Measurements from ENCODE around the gene FUT7. TPM values are rescaled to one million over a fixed set of nuclear protein-coding genes. Genes with fewer than 3 reads are reported as not detected.

Gene FUT7
- total and polyA plus RNA-seq, 2 of the 13 experiments (the other 11 are each of a cell fraction or from before 2014, with no cell fraction given): 0.05 TPM; not detected in 1

DNA sequence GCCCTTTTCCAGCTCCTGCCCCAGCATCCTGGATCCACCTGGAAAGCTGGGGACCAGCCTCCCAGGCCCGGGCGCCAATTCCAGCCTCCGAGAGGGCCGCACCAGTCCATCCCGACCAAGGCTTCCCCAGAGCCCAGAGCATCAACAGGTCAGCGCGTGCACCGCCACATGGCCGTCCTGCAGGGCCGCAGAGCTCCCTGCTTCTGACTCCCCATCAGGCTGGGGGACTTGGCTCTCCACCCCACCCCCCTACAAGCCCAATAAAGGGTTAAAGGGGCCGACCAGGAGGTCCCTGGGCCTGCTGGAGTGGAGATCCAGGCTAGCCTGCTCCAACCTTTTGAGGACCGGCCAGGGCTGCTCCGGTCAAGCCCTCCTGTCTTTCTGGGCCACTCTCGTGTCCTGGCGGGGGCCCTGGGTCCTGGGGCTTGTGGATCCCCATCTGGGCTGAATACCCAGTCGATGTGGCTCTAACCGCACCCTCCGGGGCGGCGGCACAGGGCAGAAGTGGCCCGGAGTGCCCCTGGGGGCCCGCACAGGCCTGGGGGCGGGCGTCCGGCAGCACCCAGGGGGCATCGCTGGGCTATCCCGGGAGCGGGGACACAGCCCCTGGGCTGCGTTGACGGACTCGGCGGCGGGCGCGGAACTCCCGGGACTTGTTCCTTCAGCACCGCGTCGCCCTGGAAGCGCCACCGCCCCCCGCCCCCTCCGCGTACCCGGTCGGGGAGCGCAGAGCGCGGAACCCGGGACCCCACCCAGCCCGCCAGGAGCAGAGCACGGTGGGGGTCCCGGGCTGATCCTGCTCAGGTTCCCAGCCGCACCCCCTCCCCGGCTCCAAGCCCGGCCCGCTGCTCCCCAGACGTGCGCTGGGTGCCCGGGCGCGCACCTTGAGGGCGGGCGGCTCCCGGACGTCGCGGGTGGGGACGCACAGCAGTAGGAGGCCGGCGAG, 21.4 kb upstream of the FUT7 start (continued):
- TF ChIP-seq, protein P1, sequence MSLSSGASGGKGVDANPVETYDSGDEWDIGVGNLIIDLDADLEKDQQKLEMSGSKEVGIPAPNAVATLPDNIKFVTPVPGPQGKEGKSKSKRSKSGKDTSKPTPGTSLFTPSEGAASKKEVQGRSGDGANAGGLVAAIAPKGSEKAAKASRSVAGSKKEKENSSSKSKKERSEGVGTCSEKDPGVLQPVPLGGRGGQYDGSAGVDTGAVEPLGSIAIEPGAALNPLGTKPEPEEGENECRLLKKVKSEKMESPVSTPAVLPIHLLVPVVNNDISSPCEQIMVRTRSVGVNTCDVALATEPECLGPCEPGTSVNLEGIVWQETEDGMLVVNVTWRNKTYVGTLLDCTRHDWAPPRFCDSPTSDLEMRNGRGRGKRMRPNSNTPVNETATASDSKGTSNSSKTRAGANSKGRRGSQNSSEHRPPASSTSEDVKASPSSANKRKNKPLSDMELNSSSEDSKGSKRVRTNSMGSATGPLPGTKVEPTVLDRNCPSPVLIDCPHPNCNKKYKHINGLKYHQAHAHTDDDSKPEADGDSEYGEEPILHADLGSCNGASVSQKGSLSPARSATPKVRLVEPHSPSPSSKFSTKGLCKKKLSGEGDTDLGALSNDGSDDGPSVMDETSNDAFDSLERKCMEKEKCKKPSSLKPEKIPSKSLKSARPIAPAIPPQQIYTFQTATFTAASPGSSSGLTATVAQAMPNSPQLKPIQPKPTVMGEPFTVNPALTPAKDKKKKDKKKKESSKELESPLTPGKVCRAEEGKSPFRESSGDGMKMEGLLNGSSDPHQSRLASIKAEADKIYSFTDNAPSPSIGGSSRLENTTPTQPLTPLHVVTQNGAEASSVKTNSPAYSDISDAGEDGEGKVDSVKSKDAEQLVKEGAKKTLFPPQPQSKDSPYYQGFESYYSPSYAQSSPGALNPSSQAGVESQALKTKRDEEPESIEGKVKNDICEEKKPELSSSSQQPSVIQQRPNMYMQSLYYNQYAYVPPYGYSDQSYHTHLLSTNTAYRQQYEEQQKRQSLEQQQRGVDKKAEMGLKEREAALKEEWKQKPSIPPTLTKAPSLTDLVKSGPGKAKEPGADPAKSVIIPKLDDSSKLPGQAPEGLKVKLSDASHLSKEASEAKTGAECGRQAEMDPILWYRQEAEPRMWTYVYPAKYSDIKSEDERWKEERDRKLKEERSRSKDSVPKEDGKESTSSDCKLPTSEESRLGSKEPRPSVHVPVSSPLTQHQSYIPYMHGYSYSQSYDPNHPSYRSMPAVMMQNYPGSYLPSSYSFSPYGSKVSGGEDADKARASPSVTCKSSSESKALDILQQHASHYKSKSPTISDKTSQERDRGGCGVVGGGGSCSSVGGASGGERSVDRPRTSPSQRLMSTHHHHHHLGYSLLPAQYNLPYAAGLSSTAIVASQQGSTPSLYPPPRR (CRISPR knock-in tag; IDR thresholded peaks at IDR 0.05; ENCODE audit: borderline replicate concordance): 0 out of 2 replicates have a peak, but pooled peaks have one; percentile 27
- no peak for TF ChIP-seq AHR (CRISPR knock-in tag; IDR thresholded peaks at IDR 0.05)
- TF ChIP-seq, protein P2, sequence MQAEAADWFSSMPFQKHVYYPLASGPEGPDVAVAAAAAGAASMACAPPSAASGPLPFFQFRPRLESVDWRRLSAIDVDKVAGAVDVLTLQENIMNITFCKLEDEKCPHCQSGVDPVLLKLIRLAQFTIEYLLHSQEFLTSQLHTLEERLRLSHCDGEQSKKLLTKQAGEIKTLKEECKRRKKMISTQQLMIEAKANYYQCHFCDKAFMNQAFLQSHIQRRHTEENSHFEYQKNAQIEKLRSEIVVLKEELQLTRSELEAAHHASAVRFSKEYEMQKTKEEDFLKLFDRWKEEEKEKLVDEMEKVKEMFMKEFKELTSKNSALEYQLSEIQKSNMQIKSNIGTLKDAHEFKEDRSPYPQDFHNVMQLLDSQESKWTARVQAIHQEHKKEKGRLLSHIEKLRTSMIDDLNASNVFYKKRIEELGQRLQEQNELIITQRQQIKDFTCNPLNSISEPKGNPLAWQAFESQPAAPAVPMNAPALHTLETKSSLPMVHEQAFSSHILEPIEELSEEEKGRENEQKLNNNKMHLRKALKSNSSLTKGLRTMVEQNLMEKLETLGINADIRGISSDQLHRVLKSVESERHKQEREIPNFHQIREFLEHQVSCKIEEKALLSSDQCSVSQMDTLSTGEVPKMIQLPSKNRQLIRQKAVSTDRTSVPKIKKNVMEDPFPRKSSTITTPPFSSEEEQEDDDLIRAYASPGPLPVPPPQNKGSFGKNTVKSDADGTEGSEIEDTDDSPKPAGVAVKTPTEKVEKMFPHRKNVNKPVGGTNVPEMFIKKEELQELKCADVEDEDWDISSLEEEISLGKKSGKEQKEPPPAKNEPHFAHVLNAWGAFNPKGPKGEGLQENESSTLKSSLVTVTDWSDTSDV (CRISPR knock-in tag; IDR thresholded peaks at IDR 0.05): no peak
- no peak for TF ChIP-seq MEF2D (CRISPR knock-in tag; IDR thresholded peaks at IDR 0.05)
- peak; percentile 38 for TF ChIP-seq TBX2 (CRISPR knock-in tag; IDR thresholded peaks at IDR 0.05; ENCODE audit: borderline replicate concordance)
- TF ChIP-seq NRL (CRISPR knock-in tag; IDR thresholded peaks at IDR 0.05; ENCODE audit: borderline replicate concordance): 0 out of 2 replicates have a peak, but pooled peaks have one; percentile 16
- no peak for TF ChIP-seq MIER3 (CRISPR knock-in tag; IDR thresholded peaks at IDR 0.05; ENCODE audit: borderline replicate concordance)
- TF ChIP-seq ATAD3A (CRISPR knock-in tag; IDR thresholded peaks at IDR 0.05): no peak
- TF ChIP-seq, protein P3, sequence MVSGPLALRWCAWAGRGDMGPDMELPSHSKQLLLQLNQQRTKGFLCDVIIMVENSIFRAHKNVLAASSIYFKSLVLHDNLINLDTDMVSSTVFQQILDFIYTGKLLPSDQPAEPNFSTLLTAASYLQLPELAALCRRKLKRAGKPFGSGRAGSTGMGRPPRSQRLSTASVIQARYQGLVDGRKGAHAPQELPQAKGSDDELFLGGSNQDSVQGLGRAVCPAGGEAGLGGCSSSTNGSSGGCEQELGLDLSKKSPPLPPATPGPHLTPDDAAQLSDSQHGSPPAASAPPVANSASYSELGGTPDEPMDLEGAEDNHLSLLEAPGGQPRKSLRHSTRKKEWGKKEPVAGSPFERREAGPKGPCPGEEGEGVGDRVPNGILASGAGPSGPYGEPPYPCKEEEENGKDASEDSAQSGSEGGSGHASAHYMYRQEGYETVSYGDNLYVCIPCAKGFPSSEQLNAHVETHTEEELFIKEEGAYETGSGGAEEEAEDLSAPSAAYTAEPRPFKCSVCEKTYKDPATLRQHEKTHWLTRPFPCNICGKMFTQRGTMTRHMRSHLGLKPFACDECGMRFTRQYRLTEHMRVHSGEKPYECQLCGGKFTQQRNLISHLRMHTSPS (CRISPR knock-in tag; IDR thresholded peaks at IDR 0.05; ENCODE audit: low read depth): no peak
- TF ChIP-seq ZNF788 (CRISPR knock-in tag; IDR thresholded peaks at IDR 0.05; ENCODE audit: borderline replicate concordance): no peak
- TF ChIP-seq, protein P4, sequence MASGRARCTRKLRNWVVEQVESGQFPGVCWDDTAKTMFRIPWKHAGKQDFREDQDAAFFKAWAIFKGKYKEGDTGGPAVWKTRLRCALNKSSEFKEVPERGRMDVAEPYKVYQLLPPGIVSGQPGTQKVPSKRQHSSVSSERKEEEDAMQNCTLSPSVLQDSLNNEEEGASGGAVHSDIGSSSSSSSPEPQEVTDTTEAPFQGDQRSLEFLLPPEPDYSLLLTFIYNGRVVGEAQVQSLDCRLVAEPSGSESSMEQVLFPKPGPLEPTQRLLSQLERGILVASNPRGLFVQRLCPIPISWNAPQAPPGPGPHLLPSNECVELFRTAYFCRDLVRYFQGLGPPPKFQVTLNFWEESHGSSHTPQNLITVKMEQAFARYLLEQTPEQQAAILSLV (CRISPR knock-in tag; IDR thresholded peaks at IDR 0.05; ENCODE audit: borderline replicate concordance): no peak
- TF ChIP-seq, protein P5, sequence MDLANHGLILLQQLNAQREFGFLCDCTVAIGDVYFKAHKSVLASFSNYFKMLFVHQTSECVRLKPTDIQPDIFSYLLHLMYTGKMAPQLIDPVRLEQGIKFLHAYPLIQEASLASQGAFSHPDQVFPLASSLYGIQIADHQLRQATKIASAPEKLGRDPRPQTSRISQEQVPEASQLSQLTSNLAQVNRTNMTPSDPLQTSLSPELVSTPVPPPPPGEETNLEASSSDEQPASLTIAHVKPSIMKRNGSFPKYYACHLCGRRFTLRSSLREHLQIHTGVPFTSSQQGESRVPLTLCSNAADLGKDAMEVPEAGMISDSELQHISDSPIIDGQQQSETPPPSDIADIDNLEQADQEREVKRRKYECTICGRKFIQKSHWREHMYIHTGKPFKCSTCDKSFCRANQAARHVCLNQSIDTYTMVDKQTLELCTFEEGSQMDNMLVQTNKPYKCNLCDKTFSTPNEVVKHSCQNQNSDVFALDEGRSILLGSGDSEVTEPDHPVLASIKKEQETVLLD (CRISPR knock-in tag; IDR thresholded peaks at IDR 0.05; ENCODE audit: low read depth): peak; percentile 40; the same call in 1 of the 2 replicates
- TF ChIP-seq ZNF577 (CRISPR knock-in tag; IDR thresholded peaks at IDR 0.05; ENCODE audit: borderline replicate concordance, low read depth): no peak
- 0 out of 2 replicates have a peak, but pooled peaks have one; percentile 30 for TF ChIP-seq PHF8 (CRISPR knock-in tag; IDR thresholded peaks at IDR 0.05)
